GM23338 (cell line): ENCODE results near the gene F13B. TPM values are rescaled to one million over a fixed set of nuclear protein-coding genes. Genes with fewer than 3 reads are reported as not detected.

Experiments used
- ATAC-seq: fragments of 200-7000 bp; cut with Tn5 transposase; 3 replicates; pipeline ENCODE4 v1.9.1; 2020
- DNase-seq: peaks from one replicate; pipeline ENCODE4 v3.0.0-alpha.2; 2015; ENCODE audit warnings: low spot score
- H2AFZ ChIP-seq: fragments of 200-600 bp; sonication (generic); 2 replicates; pipeline ENCODE4 v1.8.0; 2016; ENCODE audit warnings: antibody characterized with exemption, mild to moderate bottlenecking, moderate library complexity
- H3F3A ChIP-seq: fragments of 200-600 bp; sonication (generic); replicated peaks from 2 replicates; pipeline ENCODE4 v1.8.0; 2017; ENCODE audit warnings: antibody characterized with exemption, mixed run types, low read depth
- H3K27ac ChIP-seq: fragments of 200-600 bp; sonication (generic); 2 replicates; pipeline ENCODE4 v1.6.1; 2016; ENCODE audit warnings: low read depth
- H3K27me3 ChIP-seq: fragments of 200-600 bp; sonication (generic); 2 replicates; pipeline ENCODE4 v1.8.0; 2016; ENCODE audit warnings: mild to moderate bottlenecking, mixed run types, moderate library complexity; ENCODE audit not compliant: insufficient read depth
- H3K36me3 ChIP-seq: fragments of 200-600 bp; sonication (generic); 2 replicates; pipeline ENCODE4 v1.8.0; 2016; ENCODE audit warnings: mild to moderate bottlenecking; ENCODE audit not compliant: insufficient read depth
- H3K4me1 ChIP-seq: fragments of 200-600 bp; sonication (generic); 2 replicates; pipeline ENCODE4 v1.8.0; 2016; ENCODE audit warnings: mild to moderate bottlenecking, moderate library complexity; ENCODE audit not compliant: insufficient read depth
- H3K4me2 ChIP-seq: fragments of 200-600 bp; sonication (generic); 2 replicates; pipeline ENCODE4 v1.7.1; 2017; ENCODE audit warnings: mixed run types
- H3K4me3 ChIP-seq: fragments of 200-600 bp; sonication (generic); 2 replicates; pipeline ENCODE4 v1.6.1; 2016; ENCODE audit warnings: mixed run types
- H3K79me2 ChIP-seq: fragments of 200-600 bp; sonication (generic); replicated peaks from 2 replicates; pipeline ENCODE4 v1.8.0; 2017; ENCODE audit warnings: mild to moderate bottlenecking; ENCODE audit not compliant: insufficient read depth
- H3K9me2 ChIP-seq: fragments of 200-600 bp; sonication (generic); 2 replicates; pipeline ENCODE4 v1.8.0; 2017; ENCODE audit not compliant: insufficient read depth
- H4K20me1 ChIP-seq: fragments of 200-600 bp; sonication (generic); replicated peaks from 2 replicates; pipeline ENCODE4 v1.8.0; 2017; ENCODE audit warnings: mild to moderate bottlenecking; ENCODE audit not compliant: insufficient read depth
- H3K27ac Mint-ChIP-seq: 2 replicates; pipeline ENCODE4 v1.8.0; 2020; ENCODE audit warnings: inconsistent platforms, mild to moderate bottlenecking, moderate library complexity, mixed read lengths
- H3K27me3 Mint-ChIP-seq: 3 replicates; pipeline ENCODE4 v1.8.0; 2022; ENCODE audit warnings: low read depth, mild to moderate bottlenecking, moderate library complexity, mixed read lengths, inconsistent platforms; ENCODE audit not compliant: insufficient read depth, poor library complexity
- H3K36me3 Mint-ChIP-seq: 3 replicates; pipeline ENCODE4 v1.8.0; 2021; ENCODE audit warnings: low read depth, mild to moderate bottlenecking, inconsistent platforms, moderate library complexity, mixed read lengths
- H3K4me1 Mint-ChIP-seq: 3 replicates; pipeline ENCODE4 v1.8.0; 2020; ENCODE audit warnings: mild to moderate bottlenecking, inconsistent platforms, mixed read lengths
- H3K4me3 Mint-ChIP-seq: 3 replicates; pipeline ENCODE4 v1.8.0; 2021; ENCODE audit warnings: moderate library complexity, mild to moderate bottlenecking, inconsistent platforms, mixed read lengths
- H3K9me3 Mint-ChIP-seq: 3 replicates; pipeline ENCODE4 v1.8.0; 2020; ENCODE audit warnings: moderate library complexity, mild to moderate bottlenecking, inconsistent platforms, mixed read lengths
- ETS1 ChIP-seq: IDR thresholded peaks from 2 replicates; pipeline ENCODE4 v1.6.1; 2016; ENCODE audit warnings: antibody characterized with exemption
- EZH2phosphoT487 ChIP-seq: fragments of 200-600 bp; sonication (generic); IDR thresholded peaks from one replicate; pipeline ENCODE4 v1.8.1; 2018; ENCODE audit warnings: antibody characterized with exemption; ENCODE audit not compliant: unreplicated experiment
- NANOG ChIP-seq: IDR thresholded peaks from 2 replicates; pipeline ENCODE4 v1.6.1; 2016; ENCODE audit warnings: antibody characterized with exemption, borderline replicate concordance
- ZNF114 ChIP-seq: fragments of 250-450 bp; sonication (Bioruptor Pico); IDR thresholded peaks from 2 replicates; pipeline ENCODE4 v1.5.0; 2020; ENCODE audit warnings: mild to moderate bottlenecking, moderate library complexity
- polyA plus RNA-seq: library from polyadenylated mRNA; unstranded; fragments of >200 nt; fragmentation: Nextera tagmentation; extraction: Ambion mirVana; gene quantifications from 2 replicates; pipeline ENCODE4 v1.2.1, GENCODE V29; 2016
- total RNA-seq: library from RNA; depleted of rRNA; stranded (reverse); fragments of >200 nt; shearing (Covaris generic); gene quantifications from 2 replicates; pipeline ENCODE4 v1.2.3, GENCODE V29; 2014
- TF ChIP-seq, protein P1 (sequence below): fragments of 250-450 bp; sonication (Bioruptor Pico); IDR thresholded peaks from 2 replicates; pipeline ENCODE4 v1.5.0; 2020; ENCODE audit warnings: mild to moderate bottlenecking, moderate library complexity

The F13B gene
- total and polyA plus RNA-seq, 2 experiments from 2014 or later, result not detected

DNA sequence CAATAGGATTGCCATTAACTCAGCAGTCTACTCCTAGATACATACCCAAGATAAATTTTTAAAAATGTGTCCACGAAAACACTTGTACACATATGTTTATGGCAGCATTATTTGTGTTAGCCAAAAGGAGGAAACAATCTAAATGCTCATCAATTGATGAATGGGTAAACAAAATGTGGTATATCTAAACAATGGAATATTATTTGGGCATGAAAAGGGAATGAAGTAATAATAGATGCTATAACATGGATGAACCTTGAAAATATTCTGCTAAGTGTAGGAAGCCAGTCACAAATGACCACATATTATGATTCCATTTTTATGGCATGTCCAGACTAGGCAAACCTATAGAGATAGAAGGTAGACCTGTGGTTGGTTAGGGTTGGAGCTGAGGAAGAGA is 55.4 kb downstream of the F13B start (continued):
- TF ChIP-seq, protein P1, sequence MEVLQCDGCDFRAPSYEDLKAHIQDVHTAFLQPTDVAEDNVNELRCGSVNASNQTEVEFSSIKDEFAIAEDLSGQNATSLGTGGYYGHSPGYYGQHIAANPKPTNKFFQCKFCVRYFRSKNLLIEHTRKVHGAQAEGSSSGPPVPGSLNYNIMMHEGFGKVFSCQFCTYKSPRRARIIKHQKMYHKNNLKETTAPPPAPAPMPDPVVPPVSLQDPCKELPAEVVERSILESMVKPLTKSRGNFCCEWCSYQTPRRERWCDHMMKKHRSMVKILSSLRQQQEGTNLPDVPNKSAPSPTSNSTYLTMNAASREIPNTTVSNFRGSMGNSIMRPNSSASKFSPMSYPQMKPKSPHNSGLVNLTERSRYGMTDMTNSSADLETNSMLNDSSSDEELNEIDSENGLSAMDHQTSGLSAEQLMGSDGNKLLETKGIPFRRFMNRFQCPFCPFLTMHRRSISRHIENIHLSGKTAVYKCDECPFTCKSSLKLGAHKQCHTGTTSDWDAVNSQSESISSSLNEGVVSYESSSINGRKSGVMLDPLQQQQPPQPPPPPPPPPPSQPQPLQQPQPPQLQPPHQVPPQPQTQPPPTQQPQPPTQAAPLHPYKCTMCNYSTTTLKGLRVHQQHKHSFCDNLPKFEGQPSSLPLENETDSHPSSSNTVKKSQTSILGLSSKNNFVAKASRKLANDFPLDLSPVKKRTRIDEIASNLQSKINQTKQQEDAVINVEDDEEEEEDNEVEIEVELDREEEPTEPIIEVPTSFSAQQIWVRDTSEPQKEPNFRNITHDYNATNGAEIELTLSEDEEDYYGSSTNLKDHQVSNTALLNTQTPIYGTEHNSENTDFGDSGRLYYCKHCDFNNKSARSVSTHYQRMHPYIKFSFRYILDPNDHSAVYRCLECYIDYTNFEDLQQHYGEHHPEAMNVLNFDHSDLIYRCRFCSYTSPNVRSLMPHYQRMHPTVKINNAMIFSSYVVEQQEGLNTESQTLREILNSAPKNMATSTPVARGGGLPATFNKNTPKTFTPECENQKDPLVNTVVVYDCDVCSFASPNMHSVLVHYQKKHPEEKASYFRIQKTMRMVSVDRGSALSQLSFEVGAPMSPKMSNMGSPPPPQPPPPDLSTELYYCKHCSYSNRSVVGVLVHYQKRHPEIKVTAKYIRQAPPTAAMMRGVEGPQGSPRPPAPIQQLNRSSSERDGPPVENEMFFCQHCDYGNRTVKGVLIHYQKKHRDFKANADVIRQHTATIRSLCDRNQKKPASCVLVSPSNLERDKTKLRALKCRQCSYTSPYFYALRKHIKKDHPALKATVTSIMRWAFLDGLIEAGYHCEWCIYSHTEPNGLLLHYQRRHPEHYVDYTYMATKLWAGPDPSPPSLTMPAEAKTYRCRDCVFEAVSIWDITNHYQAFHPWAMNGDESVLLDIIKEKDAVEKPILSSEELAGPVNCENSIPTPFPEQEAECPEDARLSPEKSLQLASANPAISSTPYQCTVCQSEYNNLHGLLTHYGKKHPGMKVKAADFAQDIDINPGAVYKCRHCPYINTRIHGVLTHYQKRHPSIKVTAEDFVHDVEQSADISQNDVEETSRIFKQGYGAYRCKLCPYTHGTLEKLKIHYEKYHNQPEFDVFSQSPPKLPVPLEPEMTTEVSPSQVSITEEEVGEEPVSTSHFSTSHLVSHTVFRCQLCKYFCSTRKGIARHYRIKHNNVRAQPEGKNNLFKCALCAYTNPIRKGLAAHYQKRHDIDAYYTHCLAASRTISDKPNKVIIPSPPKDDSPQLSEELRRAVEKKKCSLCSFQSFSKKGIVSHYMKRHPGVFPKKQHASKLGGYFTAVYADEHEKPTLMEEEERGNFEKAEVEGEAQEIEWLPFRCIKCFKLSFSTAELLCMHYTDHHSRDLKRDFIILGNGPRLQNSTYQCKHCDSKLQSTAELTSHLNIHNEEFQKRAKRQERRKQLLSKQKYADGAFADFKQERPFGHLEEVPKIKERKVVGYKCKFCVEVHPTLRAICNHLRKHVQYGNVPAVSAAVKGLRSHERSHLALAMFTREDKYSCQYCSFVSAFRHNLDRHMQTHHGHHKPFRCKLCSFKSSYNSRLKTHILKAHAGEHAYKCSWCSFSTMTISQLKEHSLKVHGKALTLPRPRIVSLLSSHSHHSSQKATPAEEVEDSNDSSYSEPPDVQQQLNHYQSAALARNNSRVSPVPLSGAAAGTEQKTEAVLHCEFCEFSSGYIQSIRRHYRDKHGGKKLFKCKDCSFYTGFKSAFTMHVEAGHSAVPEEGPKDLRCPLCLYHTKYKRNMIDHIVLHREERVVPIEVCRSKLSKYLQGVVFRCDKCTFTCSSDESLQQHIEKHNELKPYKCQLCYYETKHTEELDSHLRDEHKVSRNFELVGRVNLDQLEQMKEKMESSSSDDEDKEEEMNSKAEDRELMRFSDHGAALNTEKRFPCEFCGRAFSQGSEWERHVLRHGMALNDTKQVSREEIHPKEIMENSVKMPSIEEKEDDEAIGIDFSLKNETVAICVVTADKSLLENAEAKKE (CRISPR knock-in tag), result no peak
- TF ChIP-seq NANOG, result no peak
- TF ChIP-seq EZH2phosphoT487, result no peak
- TF ChIP-seq ZNF114 (CRISPR knock-in tag), result no peak

DNA sequence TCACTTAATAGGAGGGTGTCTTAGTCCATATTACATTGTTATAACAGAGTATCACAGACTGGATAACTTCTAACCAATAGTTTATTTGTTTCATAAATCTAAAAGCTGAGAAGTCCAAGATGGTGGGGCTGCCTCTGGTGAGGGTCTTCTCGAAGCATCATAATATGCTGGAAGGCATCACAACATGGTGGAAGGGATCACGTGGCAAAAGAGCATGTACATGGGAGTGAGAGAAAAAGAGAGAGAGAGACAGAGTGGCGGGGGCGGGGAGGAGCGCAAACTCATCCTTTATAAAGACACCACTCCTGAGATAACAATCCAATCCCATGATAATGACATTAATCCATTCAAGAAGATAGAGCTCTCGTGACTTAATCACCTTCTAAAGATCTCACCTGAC is 58.2 kb downstream of the F13B start:
- no peaks in the 10 kb centered on the region for H3F3A ChIP-seq
- H3K4me3 ChIP-seq, result no peak overlapping the region
- H3K27ac Mint-ChIP-seq, result no peak overlapping the region
- H3K36me3 ChIP-seq, result no peaks in the 10 kb centered on the region; the same call in 1 of the 2 replicates
- H3K4me1 Mint-ChIP-seq, result no peaks in the 10 kb centered on the region
- H4K20me1 ChIP-seq, result no peaks in the 10 kb centered on the region
- peaks cover 7% of the 10 kb centered on the region; the same call in 2 of the 3 replicates for H3K36me3 Mint-ChIP-seq
- no peak overlapping the region for H3K4me3 Mint-ChIP-seq
- peaks cover 15% of the 10 kb centered on the region; the same call in 2 of the 3 replicates for H3K9me3 Mint-ChIP-seq
- no peaks in the 10 kb centered on the region for H3K4me1 ChIP-seq
- H2AFZ ChIP-seq, result no peak overlapping the region
- no peak overlapping the region for H3K4me2 ChIP-seq
- no peak for ATAC-seq
- H3K27ac ChIP-seq, result no peak overlapping the region
- DNase-seq, result no peak
- no peaks in the 10 kb centered on the region for H3K79me2 ChIP-seq
- no peaks in the 10 kb centered on the region for H3K9me2 ChIP-seq
- TF ChIP-seq ETS1, result no peak
- peaks cover 4% of the 10 kb centered on the region for H3K27me3 Mint-ChIP-seq
- H3K27me3 ChIP-seq, result no peaks in the 10 kb centered on the region
